Natural killer cell (primary cell): ENCODE data around the gene SEMA6C. TPM values are rescaled to one million over a fixed set of nuclear protein-coding genes. Genes with fewer than 3 reads are reported as not detected.
A peak's percentile ranks its signal among the peaks of the same experiment; 100 is the strongest.

ENCODE experiments used
- ATAC-seq, 3 donors: fragments of 150-1000 bp in 2 of 3; fragments of 200-7000 bp in 1 of 3; cut with Tn5 transposase; 1 replicate in 1 of 3; 2 replicates in 2 of 3; pipeline ENCODE4 v1.10.0; 2021; ENCODE audit warnings: mild to moderate bottlenecking in 2 of 3, moderate library complexity in 2 of 3
- DNase-seq, 2 donors: peaks; one replicate each; pipeline versions ENCODE4 v3.0.0 to v3.0.0-alpha.2; 2013 to 2021; ENCODE audit warnings: mixed read lengths in 1 of 2
- H3K27ac ChIP-seq: one replicate; pipeline ENCODE4 v1.5.1; 2013; ENCODE audit warnings: mild to moderate bottlenecking, low read length
- H3K27me3 ChIP-seq: one replicate; pipeline ENCODE4 v1.6.1; 2013; ENCODE audit warnings: low read length; ENCODE audit not compliant: control insufficient read depth, insufficient read depth
- H3K36me3 ChIP-seq: one replicate; pipeline ENCODE4 v1.6.1; 2013; ENCODE audit warnings: low read length; ENCODE audit not compliant: control insufficient read depth, insufficient read depth
- H3K4me1 ChIP-seq: one replicate; pipeline ENCODE4 v1.6.1; 2013; ENCODE audit warnings: low read length; ENCODE audit not compliant: control insufficient read depth, insufficient read depth
- H3K4me3 ChIP-seq: one replicate; pipeline ENCODE4 v1.5.1; 2013; ENCODE audit warnings: low read length
- H3K9me3 ChIP-seq: one replicate; pipeline ENCODE4 v1.6.1; 2013; ENCODE audit warnings: low read length; ENCODE audit not compliant: control insufficient read depth, insufficient read depth
- H3K27ac Mint-ChIP-seq, 2 donors: one replicate each; pipeline ENCODE4 v1.8.0; 2022; ENCODE audit warnings: mild to moderate bottlenecking in 2 of 2, mixed read lengths in 2 of 2, moderate library complexity in 1 of 2
- H3K27me3 Mint-ChIP-seq, 2 donors: one replicate each; pipeline ENCODE4 v1.8.0; 2022; ENCODE audit warnings: low read depth in 2 of 2, mixed read lengths in 2 of 2
- H3K36me3 Mint-ChIP-seq: one replicate; pipeline ENCODE4 v1.8.0; 2022; ENCODE audit warnings: mixed read lengths
- H3K4me1 Mint-ChIP-seq, 2 donors: one replicate each; pipeline ENCODE4 v1.8.0; 2022; ENCODE audit warnings: mixed read lengths in 2 of 2
- H3K4me3 Mint-ChIP-seq: one replicate; pipeline ENCODE4 v1.8.0; 2022; ENCODE audit warnings: mild to moderate bottlenecking, moderate library complexity, mixed read lengths
- H3K9me3 Mint-ChIP-seq, 2 donors: one replicate each; pipeline ENCODE4 v1.8.0; 2022; ENCODE audit warnings: mixed read lengths in 2 of 2
- CTCF ChIP-seq: fragments of 200-600 bp; IDR thresholded peaks from one replicate; pipeline ENCODE4 v1.8.0; 2022; ENCODE audit warnings: antibody characterized with exemption
- WGBS: methylation state at CpG from one replicate; pipeline ENCODE4 v1.1.7; 2013; ENCODE audit warnings: missing lambda C conversion rate; ENCODE audit not compliant: insufficient coverage; 5-methylcytosine and 5-hydroxymethylcytosine counted together
- intact Hi-C: fragments of 100-400 bp; cut with micrococcal nuclease; formaldehyde crosslinking; loops from one replicate; pipeline ENCODE4 v1.14.2; 2022
- total RNA-seq, 4 donors: library from RNA; stranded (reverse); fragments of 120-200 nt in 1 of 4; gene quantifications; one replicate each; pipeline versions ENCODE4 v1.2.3 to v1.2.4, GENCODE V29; 2013 to 2022

Gene SEMA6C
- total RNA-seq, 3 donors from 2014 or later (not counting 1 experiment from before 2014, with no cell fraction given): 2.5 to 5.8 (median 3.0) TPM

DNA sequence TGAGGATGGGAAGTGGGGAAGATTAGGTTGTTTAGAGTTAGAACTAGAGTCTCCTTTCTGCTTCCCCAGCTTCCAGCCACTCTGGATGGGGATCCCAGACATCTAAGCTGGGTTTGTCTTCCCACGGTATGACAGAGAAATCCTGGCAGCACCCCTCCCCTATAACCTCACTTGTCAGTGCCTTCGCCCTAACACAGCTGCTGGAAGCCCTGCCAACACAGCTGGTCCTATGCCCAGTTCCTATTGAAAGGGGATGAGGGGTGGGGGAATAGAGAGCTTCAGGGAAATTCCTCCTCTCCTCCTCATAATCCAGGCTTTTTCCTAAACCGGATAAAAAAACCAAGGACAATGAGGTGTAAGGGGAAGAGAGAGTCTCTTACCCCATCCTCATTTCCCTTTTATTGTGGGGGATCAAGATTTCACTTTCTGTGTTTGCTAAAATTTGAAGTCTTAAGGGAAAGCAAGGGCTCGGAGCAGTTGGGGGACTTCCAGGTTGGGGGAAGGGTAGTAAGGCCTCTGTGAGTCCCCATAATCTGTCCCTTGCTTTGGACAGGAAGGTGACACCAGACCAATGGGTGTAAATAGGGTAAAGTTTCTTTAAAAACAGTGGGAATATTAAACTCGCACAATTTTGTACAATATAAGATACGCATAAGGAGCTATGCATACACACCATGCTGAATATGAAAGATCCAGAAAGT is 28.8 kb upstream of the SEMA6C start:
- no peak for TF ChIP-seq CTCF
- 94% methylated on average over 4 of the region's 6 CpGs for WGBS
- Histone ChIP-seq H3K4me1 (no peaks in the 10 kb centered on the region), H3K9me3 (no peaks in the 10 kb centered on the region), H3K27ac (no peak overlapping the region), H3K36me3 (peaks cover 62% of the 10 kb centered on the region), H3K4me3 (no peak overlapping the region), H3K27me3 (no peaks in the 10 kb centered on the region)
- no peaks in the 10 kb centered on the region for H3K9me3 Mint-ChIP-seq
- no peak overlapping the region for H3K4me3 Mint-ChIP-seq
- peak overlapping the region in 1 of 2 donors; percentile 6 for H3K27ac Mint-ChIP-seq
- ATAC-seq: no peak
- DNase-seq: no peak
- H3K4me1 Mint-ChIP-seq: peaks cover 0 to 6% of the 10 kb centered on the region in 2 donors
- peaks cover 25% of the 10 kb centered on the region for H3K36me3 Mint-ChIP-seq
- intact Hi-C loops: no loop called here
- no peaks in the 10 kb centered on the region for H3K27me3 Mint-ChIP-seq

DNA sequence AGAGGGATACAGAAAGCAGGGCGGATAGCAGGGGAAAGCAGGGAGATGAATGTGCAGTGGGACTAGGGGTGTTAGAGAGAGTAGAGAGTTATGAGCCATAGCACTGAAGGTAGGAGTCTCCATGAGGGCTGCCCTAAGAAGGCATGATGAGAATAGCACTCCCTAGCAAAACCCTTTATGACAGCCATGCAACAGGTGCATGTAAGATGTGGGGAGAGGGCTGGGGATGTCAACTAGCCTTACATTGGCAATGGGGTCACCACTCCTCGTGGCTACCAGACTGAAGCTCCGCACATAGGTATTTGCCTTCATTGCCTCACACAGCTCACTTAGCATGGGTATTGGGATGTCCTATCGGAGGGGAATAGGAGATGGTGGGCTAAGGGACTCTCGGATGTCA is 24.8 kb upstream of the SEMA6C start:
- no peak overlapping the region for H3K4me3 ChIP-seq

DNA sequence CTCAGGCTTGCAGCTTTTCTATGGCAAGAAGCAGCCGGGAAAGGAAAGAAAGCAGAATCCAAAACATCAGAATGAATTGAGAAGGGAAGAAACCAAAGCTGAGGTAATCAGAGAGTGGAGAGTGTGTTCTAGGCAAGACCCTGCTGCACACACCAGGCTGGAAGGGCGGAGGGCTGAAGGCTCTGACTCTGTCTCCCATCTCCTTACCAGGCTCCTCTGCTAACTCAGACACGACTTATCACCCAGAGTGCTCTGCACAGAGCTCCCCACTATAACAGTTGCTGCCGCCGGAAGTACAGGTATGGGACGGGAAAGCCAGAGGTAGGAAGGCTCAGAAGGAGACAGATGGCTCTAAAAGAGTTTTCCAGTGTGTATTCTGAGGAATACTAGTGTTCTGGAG is 20.7 kb upstream of the SEMA6C start:
- no peaks in the 10 kb centered on the region for H3K9me3 Mint-ChIP-seq
- H3K36me3 Mint-ChIP-seq: peaks cover 7% of the 10 kb centered on the region
- no peak for TF ChIP-seq CTCF
- H3K4me1 Mint-ChIP-seq: peaks cover 30 to 33% of the 10 kb centered on the region in 2 donors
- ATAC-seq (no peak), DNase-seq (no peak)
- peak overlapping the region; percentile 99 for H3K4me3 Mint-ChIP-seq
- no peaks in the 10 kb centered on the region for H3K27me3 Mint-ChIP-seq
- Histone ChIP-seq H3K36me3 (peaks cover 28% of the 10 kb centered on the region), H3K4me3 (no peak overlapping the region), H3K27ac (no peak overlapping the region), H3K9me3 (no peaks in the 10 kb centered on the region), H3K27me3 (no peaks in the 10 kb centered on the region), H3K4me1 (peaks cover 22% of the 10 kb centered on the region)
- WGBS: 100% methylated on average over 6 of the region's 6 CpGs
- intact Hi-C loops: no loop called here
- peak overlapping the region; percentile 94 for H3K27ac Mint-ChIP-seq

More for the DNA sequence above, 24.8 kb upstream of the SEMA6C start:
- DNase-seq (no peak), ATAC-seq (no peak)
- WGBS: 93% methylated on average over 3 of the region's 5 CpGs
- H3K27ac Mint-ChIP-seq: no peak overlapping the region
- Histone ChIP-seq H3K27me3 (no peaks in the 10 kb centered on the region), H3K4me1 (peaks cover 12% of the 10 kb centered on the region), H3K9me3 (no peaks in the 10 kb centered on the region), H3K27ac (no peak overlapping the region), H3K36me3 (peaks cover 46% of the 10 kb centered on the region)
- no peaks in the 10 kb centered on the region for H3K27me3 Mint-ChIP-seq
- intact Hi-C loops: no loop called here
- peaks cover 3% of the 10 kb centered on the region for H3K36me3 Mint-ChIP-seq
- H3K4me1 Mint-ChIP-seq: peaks cover 14 to 18% of the 10 kb centered on the region in 2 donors
- TF ChIP-seq CTCF: no peak
- H3K9me3 Mint-ChIP-seq: no peaks in the 10 kb centered on the region
- no peak overlapping the region for H3K4me3 Mint-ChIP-seq
